HG03565 (cell line): ENCODE results near the gene SHD.
"Not testable (repeated sequence)": the region's sequence is repeated elsewhere in the genome, so short reads cannot be mapped to it uniquely, and the experiment has no call there.

ENCODE experiments used
- ATAC-seq: cut with Tn5 transposase; IDR thresholded peaks from one replicate; pipeline ENCODE4 v1.9.1; 2021; ENCODE audit warnings: mild to moderate bottlenecking, moderate library complexity; ENCODE audit not compliant: unreplicated experiment

The SHD gene, protein sequence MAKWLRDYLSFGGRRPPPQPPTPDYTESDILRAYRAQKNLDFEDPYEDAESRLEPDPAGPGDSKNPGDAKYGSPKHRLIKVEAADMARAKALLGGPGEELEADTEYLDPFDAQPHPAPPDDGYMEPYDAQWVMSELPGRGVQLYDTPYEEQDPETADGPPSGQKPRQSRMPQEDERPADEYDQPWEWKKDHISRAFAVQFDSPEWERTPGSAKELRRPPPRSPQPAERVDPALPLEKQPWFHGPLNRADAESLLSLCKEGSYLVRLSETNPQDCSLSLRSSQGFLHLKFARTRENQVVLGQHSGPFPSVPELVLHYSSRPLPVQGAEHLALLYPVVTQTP

GRCh38 chr19:4278419-4279266, at the start of gene SHD:
TSS of gene SHD (plus strand) at chr19:4279266. CDS start at chr19:4280064, 798 bp downstream.
- ATAC-seq = no peak

DNA sequence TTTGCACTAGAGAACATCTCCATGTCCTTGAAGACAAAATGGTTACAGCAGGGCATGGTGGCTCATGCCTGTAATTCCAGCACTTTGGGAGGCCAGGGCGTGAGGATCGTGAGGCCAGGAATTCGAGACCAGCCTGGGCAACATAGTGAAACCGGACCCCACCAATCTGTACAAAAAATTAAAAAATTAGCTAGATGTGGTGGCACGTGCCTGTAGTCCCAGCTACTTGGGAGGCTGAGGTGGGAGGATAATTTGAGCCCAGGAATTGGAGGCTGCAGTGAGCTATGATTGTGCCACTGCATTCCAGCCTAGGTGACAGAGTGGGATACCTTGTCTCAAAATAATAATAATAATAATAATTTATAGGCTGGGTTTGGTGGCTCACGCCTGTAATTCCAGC, 48.8 kb upstream of the SHD start:
- not testable (repeated sequence) for ATAC-seq

DNA sequence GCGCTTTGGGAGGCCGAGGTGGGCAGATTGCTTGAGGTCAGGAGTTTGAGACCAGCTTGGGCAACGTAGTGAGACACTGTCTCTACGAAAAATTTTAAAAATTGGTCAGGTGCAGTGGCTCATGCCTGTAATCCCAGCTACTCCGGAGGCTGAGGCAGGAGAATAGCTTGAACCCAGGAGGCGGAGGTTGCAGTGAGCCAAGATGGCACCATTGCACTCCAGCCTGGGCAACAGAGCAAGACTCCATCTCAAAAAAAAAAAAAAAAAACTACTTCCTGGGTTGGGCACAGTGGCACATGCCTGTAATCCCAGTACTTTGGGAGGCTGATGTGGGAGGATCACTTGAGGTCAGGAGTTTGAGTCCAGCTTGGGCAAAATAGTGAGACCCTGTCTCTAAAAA, 47.5 kb upstream of the SHD start:
- ATAC-seq = not testable (repeated sequence)

- ATAC-seq = not testable (repeated sequence)
Observed at GRCh38 chr19:4232139-4232538, 46.9 kb upstream of the SHD start.

- no peak for ATAC-seq
Observed at GRCh38 chr19:4232614-4233281, 46.3 kb upstream of the SHD start.

GRCh38 chr19:4233282-4233853, 45.7 kb upstream of the SHD start:
- ATAC-seq = no peak

DNA sequence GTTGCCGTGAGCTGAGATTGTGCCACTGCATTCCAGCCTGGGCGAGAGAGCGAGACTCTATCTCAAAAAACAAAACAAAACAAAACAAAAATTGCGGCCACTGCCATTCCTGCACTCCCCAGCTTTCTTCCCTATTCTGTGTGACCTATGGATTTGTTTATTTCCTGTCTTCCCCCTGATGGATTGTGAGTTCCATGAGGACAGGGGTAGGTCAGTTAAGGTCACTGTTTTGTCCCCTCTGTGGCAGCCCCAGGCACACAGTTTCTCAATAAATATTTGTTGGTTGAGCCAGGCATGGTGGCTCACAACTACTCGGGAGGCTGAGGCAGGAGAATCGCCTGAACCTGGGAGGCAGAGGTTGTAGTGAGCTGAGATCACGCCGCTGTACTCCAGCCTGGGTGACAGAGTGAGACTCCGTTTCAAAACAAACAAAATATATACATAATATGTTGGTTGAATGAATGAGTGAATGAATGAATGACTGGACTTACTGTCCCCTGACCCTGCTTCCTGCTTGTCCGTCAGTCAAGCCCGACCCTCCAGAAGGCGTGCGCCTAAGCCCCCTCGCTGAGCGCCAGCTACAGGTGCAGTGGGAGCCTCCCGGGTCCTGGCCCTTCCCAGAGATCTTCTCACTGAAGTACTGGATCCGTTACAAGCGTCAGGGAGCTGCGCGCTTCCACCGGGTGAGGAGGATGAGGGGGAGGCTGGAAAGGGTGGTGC, 44.8 kb upstream of the SHD start:
- ATAC-seq = no peak

- ATAC-seq = no peak
Observed at GRCh38 chr19:4234862-4235201, 44.2 kb upstream of the SHD start.

DNA sequence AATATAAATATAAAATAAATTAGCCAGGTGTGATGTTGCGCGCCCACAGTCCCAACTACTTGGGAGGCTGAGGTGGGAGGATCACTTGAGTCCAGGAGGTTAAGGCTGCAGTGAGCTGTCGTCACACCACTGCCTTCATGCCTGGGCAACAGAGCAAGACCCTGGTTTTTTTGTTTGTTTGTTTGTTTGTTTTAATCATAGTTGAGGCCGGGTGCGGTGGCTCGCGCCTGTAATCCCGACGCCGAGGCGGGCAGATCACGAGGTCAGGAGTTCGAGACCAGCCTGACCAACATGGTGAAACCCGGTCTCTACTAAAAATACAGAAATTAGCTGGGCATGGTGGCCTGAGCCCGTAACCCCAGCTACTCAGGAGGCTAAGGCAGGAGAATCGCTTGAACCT, 41.6 kb upstream of the SHD start:
- not testable (repeated sequence) for ATAC-seq

- ATAC-seq = no peak
Observed at GRCh38 chr19:4238831-4239230, 40.2 kb upstream of the SHD start.

DNA sequence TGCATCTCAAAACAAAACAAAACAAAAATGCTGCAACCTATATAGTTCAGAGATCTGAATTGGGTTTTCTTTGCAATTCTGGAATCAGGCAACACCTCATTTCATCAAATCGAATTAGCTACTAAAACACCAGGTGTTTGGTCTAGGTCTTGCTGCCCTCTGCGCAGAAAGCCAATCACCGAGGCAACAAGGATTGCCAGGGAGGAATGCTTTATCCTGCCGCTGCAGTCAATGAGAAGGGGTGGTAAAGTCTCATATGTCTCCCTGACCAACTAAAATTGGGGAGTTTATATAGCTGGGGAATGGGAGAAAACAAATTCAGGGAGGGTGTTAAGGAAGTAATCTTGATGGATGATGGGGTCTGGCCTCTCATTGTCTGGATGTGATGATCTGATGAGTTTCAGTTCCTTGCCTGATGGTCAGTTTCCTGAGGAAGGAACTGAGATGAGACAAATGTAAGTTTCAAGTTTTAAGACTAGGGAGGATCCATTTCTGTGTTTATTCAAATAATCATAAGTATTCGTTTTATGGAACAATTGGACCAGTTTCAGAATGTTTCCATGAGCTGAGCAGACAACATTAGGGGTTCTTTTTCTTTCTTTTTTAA, 37.1 kb upstream of the SHD start:
- no peak for ATAC-seq

DNA sequence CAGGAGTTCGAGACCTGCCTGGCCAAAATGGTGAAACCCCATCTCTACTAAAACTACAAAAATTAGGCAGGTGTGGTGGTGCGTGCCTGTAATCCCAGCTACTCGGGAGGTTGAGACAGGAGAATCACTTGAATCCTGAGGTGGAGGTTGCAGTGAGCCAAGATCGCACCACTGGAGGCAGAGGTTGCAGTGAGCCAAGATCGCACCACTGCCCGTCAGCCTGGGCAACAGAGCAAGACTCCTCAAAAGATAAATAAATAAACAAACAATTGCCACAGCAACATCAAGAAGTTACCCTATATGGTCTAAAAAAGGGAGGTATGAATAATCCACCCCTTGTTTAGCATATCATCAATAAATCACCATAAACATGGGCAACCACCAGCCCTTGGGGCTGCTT, 33.1 kb upstream of the SHD start:
- ATAC-seq = not testable (repeated sequence)

DNA sequence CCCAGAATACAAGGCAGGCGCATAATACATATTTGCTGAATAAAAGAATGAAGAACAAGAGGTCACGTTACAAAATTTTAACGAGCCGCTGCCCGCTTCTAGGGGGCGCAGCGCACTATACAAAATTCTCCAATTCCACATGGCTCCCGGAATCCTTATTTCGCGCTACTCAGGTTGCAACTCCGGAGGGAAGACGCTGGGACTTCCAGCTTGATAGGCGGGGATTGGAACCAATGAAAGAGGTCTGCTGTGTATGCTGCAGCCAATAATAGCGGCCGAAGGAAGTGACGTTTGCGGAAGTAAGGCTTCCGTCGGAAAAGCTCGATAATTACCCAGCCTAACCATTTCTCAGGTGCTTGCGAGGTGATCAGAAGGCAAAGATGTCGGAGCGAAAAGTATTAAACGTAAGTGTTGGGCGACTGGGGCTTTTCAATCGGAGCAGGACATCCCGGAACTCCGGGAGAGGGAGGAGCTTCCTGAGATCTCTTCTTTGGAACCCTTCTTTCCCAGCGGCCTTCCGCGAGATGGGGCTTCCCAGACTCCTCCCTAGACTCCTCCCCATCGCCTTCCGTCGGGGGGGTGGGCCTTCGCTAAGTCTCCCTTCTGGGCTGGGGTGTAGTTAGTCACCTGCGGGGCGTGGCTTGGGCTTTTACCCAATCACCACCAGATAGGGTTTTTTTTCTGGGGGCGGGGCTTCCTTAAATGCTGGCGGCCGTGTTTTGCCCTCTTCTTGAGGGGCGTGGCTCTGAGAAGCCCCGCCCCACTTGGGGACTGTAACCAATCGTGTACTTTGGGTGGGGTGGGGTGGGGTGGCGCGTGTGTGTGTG, 32.1 kb upstream of the SHD start, which contains the start of gene YJU2:
TSS of gene YJU2 (plus strand) at position 314 of the 827 bp plus-strand sequence. CDS start at position 381, 67 bp downstream.
- peak; percentile 85 for ATAC-seq

GRCh38 chr19:4256563-4256962, 22.5 kb upstream of the SHD start:
- ATAC-seq = no peak

- no peak for ATAC-seq
Observed at GRCh38 chr19:4257025-4257424, 22.0 kb upstream of the SHD start.

- ATAC-seq = no peak
Observed at GRCh38 chr19:4258181-4258580, 20.9 kb upstream of the SHD start.

DNA sequence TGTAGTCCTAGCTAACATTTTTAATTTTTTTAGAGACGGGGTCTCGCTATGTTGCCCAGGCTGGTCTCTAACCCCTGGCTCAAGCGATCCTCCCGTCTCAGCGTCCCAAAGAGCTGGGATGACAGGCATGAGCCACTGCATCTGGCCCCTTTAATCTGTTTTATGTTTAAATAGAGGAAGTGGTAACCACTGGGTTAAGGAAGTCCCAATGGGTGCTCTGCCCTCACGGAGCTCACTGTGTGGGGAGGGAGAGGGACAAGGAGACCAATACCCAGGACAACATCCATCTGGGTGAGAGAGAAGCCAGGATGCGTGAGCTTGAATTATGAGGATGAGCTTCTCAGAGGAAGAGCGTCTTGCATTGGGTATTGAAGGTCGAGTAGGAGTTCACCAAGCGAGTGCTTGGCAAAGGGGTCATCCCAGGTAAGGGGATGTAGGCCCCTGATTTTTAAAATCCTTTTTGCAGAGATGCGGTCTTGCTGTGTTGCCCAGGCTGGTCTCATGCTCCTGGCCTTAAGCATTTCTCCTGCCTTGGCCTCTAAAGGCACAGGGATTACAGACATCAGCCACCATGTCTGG, 18.4 kb upstream of the SHD start:
- ATAC-seq = no peak

DNA sequence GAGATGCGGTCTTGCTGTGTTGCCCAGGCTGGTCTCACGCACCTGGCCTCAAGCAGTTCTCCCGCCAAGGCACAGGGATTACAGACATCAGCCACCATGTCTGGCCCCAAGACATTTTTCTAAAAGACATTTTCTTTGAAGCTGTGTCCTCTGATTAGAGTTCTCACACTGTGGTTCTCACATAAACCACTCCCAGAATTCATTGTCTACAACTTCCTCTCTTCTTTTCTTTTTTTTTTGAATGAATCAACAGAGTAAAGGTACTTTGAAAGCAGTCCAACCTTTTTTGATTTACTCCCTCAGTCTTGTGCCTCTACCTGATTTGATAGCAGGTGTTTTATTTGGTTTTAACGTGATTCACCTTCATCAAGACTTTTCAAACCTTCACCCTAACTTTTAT, 14.3 kb upstream of the SHD start:
- ATAC-seq = no peak
